ENCODE measurements around the gene USP2.

USP2 gene

DNA sequence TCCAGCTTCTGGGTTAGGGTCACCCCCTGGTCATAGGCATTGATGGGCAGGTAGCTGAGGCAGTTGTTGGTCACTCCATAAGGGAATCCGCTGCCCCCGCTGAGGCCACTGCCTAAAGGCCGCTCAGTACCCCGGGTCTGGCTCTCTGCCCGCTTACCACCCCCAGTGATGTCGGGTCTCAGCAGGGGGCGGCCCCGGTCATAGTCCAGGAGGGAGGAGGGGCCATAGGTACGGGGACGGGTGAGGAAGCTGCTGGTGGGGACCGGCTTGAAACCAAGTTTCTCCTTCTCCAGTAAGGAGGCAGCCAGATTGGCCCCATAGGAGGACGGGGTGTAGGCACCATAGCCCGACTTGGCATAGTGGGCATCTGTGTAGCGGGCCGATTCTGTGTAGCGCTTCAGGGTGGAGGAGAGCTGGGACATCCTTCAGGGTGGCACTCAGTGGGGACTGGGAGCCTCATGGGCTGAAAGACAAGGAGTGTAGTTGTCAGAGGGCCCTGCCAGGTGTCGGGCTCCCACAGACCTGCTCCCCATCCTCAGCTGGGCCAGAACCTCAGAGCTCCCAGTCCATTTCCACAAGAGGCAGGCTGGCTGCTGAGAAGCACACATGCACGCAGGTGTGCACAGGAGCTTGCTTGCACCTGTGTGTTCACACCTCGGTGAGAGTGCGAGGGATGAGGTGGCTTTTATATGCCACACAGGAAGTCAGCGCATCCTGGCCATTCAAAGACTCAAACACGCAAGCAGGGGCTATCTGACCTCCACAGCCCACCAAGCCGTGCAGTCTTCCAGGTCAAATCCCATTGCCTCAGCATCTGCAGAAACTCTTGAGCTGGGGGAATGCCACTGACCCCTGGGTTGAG is 8.2 kb downstream of the USP2 start:
- TF ChIP-seq, protein P1, sequence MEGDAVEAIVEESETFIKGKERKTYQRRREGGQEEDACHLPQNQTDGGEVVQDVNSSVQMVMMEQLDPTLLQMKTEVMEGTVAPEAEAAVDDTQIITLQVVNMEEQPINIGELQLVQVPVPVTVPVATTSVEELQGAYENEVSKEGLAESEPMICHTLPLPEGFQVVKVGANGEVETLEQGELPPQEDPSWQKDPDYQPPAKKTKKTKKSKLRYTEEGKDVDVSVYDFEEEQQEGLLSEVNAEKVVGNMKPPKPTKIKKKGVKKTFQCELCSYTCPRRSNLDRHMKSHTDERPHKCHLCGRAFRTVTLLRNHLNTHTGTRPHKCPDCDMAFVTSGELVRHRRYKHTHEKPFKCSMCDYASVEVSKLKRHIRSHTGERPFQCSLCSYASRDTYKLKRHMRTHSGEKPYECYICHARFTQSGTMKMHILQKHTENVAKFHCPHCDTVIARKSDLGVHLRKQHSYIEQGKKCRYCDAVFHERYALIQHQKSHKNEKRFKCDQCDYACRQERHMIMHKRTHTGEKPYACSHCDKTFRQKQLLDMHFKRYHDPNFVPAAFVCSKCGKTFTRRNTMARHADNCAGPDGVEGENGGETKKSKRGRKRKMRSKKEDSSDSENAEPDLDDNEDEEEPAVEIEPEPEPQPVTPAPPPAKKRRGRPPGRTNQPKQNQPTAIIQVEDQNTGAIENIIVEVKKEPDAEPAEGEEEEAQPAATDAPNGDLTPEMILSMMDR (IDR thresholded peaks at IDR 0.05; ENCODE audit: insufficient read depth, low read depth, low read length, missing control alignments): no peak
- H3K4me3 ChIP-seq (ENCODE audit: low read length): no peak overlapping the region
- DNase-seq (ENCODE audit: low read depth): no peak

DNA sequence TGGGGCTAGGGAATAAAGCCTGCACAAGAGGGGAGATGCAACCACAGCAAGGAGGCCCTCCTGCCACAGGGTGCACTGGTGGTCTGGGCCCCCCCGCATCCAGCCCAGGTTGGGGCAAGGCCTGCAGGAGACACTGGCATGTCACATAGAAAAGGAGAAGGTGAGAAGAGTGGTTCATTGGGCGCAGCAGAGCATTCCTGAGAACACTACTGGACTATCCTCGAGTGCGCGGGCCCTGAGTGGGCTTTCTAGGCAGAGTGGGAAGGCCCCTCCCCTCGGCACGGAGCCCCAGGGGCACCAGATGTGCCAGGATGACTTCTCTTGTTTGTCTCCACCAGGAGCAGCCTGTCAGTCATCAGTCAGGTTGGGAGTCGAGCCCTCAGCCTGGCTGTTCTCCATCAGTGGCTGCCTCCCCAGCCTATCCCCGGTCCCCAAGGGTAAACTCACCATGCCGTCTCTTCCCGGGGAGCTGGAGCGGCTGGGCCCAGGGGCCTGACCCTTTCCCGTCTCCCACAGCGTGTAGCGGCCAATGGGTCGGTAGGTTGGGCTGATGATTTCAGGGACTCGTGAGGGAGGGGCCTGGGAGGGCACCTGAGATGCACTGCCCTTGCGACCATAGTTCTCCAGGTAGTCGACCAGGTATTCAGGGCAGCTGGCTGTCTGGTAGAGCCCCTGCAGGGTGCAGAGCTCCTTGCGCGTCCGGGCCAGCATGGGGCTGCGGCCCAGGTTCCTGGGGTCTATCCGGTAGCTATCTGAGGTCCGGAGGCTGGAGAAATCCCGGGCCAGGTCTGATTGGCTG is 9.0 kb downstream of the USP2 start:
- TF ChIP-seq, protein P1 (IDR thresholded peaks at IDR 0.05; ENCODE audit: insufficient read depth, low read depth, low read length, missing control alignments): no peak
- no peak for DNase-seq (ENCODE audit: low read depth)
- no peak overlapping the region for H3K4me3 ChIP-seq (ENCODE audit: low read length)

DNA sequence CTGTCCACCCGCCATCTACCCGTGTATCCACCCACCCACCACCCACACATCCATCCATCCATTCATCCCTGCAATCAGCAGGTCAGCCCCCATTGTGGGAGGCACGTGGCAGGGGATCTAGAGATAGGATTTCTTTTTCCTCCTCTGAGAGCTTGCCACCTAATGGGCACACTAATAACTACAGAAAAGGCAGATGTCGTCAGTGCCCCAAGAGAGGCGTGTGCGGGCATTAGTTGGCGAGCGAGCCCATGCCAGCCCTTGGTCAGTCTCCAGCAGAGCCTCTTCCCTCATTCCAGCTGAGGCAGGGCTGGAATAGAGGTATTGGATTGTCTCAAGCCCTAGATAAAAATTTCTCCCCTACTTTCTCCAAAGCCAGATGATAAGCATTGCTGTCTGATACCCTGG is 9.7 kb downstream of the USP2 start:
- no peak overlapping the region for H3K4me3 ChIP-seq (ENCODE audit: low read length)
- TF ChIP-seq, protein P1 (IDR thresholded peaks at IDR 0.05; ENCODE audit: insufficient read depth, low read depth, low read length, missing control alignments): peak; percentile 49
- peak; percentile 63 for DNase-seq (ENCODE audit: low read depth)

DNA sequence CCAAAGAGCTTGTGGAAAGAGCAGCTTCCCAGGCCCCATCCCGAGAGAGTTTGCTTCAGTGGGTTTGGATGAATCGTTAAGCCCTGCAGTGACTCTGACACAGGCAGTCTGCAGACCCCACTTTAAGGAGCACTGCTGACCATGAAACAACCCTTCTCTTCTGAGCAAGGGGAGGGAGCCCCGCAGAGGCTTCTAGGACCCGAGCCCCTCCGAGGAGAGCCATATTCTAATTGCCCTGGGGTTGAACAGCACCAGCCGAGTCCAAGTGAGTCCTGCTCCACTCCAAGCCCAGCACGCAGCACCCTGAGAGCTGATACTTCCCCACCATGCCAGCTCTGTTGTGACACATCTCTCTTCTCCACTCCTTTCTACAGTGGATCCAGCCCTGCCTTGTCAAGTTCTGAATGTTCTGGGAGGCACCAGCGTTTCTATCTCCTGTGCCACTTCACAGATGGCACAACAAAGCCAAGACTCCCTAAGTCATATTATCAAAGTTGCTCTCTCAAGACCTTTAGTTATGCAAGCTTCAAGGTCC is 10.4 kb downstream of the USP2 start:
- no peak for DNase-seq (ENCODE audit: low read depth)
- H3K4me3 ChIP-seq (ENCODE audit: low read length): no peak overlapping the region
- TF ChIP-seq, protein P1 (IDR thresholded peaks at IDR 0.05; ENCODE audit: insufficient read depth, low read depth, low read length, missing control alignments): no peak

DNA sequence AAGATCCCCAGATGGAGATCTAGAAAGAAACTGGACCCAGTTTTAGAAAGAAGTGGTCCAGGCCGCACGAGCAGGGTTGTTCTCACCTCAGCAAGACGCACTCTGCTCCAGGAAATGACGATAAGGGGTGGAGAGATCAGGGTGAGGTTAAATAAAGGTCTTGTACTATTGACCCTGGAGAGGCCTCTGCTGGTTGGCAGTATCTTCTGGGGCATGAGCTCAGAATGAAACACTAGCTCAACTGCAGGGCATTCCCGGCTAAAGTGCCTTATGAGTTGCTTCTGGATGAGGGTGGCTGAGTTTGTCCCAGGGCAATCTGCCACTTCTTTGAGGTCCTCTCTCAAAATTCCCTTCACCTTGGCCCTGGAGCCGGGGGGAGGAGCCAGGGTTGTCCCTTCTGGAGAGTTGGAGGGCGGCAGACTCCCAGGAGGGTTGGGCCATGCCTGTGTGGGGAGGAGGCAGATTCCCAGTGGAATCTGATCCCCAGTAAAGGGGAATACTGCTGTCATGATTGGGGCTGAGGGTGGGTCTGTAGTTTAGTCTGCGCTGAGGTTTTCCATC is 10.9 kb downstream of the USP2 start:
- TF ChIP-seq, protein P1 (IDR thresholded peaks at IDR 0.05; ENCODE audit: insufficient read depth, low read depth, low read length, missing control alignments): no peak
- DNase-seq (ENCODE audit: low read depth): no peak
- H3K4me3 ChIP-seq (ENCODE audit: low read length): no peak overlapping the region

DNA sequence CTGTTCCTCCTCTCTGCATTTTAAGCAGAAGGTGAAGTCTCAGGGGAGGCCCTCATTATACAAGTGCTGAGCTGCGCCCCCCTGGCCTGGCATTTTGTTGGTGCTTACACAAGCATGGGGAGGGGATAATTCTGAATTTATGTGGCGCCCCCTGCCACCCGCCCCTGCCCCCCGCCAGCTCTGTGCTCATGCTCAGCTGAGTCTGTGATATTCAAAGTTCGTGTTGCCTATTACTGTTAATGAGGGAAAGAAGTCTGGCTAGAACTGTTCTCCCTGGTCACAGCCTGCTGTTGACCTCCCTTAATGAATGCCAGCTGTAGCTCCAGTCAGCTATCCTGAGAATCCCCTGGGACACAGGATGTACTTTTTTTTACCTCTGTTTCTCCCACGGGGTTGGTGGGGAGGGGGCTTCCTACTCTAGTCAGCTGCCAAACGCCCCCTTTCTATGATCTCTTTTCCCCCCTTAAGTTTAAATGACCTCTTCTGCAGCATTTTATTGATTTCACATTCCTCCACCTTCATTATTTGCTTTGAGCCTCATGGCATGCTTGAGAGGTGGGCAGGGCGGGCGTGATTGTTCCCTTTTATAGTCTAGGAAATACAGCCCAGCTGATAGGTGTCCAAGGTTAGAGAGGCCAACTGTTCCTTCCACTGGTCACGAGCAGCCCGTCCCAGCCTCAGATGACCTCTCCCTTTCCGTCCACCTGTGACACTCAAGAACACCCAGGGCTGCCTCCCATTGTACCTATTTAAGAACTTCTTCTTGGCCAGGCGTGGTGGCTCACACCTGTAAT is 12.2 kb downstream of the USP2 start:
- no peak overlapping the region for H3K4me3 ChIP-seq (ENCODE audit: low read length)
- TF ChIP-seq, protein P1 (IDR thresholded peaks at IDR 0.05; ENCODE audit: insufficient read depth, low read depth, low read length, missing control alignments): no peak
- DNase-seq (ENCODE audit: low read depth): no peak
